HUES64 (cell line): ENCODE measurements around the gene TCF12.
A peak's percentile ranks its signal among the peaks of the same experiment; 100 is the strongest.

Experiments used
- H3K27ac ChIP-seq: 2 replicates; pipeline ENCODE4 v1.7.0; 2013; ENCODE audit warnings: low read depth, low read length, inconsistent platforms
- H3K27me3 ChIP-seq: 2 replicates; pipeline ENCODE4 v1.6.1; 2013; ENCODE audit warnings: mild to moderate bottlenecking, low read length; ENCODE audit not compliant: insufficient read depth
- H3K36me3 ChIP-seq: 2 replicates; pipeline ENCODE4 v1.6.1; 2013; ENCODE audit warnings: mild to moderate bottlenecking, low read length; ENCODE audit not compliant: insufficient read depth
- H3K4me1 ChIP-seq: 2 replicates; pipeline ENCODE4 v1.6.1; 2013; ENCODE audit warnings: mild to moderate bottlenecking, low read length, moderate library complexity; ENCODE audit not compliant: insufficient read depth
- H3K4me3 ChIP-seq: 2 replicates; pipeline ENCODE4 v1.5.1; 2013; ENCODE audit warnings: mild to moderate bottlenecking, low read length, moderate library complexity
- H3K9ac ChIP-seq: 2 replicates; pipeline ENCODE4 v1.6.1; 2013; ENCODE audit warnings: mild to moderate bottlenecking, low read depth, low read length
- H3K9me3 ChIP-seq: 2 replicates; pipeline ENCODE4 v1.6.1; 2013; ENCODE audit warnings: low read depth, low read length; ENCODE audit not compliant: insufficient read depth
- WGBS: fragments of 150-250, 120-280 bp; methylation state at CpG from one replicate; pipeline ENCODE4 v1.1.7; 2013; ENCODE audit warnings: missing lambda C conversion rate; 5-methylcytosine and 5-hydroxymethylcytosine counted together

The TCF12 gene

DNA sequence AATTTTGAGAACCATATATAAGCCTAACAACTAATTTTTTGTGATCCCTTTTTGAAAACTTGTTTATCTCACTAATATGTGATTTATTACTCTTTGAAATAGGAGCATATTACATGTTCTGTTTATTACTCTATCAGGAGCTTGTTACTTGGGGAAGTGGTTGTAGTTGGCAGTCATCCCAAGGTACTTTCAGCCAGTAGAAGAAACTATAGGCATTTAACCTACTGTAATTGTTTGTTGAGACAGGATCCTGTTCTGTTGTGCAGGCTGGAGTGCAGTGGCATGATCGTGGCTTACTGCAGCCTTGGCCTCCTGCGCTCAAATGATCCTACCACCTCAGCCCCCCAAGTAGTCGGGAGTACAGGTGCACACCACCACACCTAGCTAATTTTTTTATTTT is 195.6 kb downstream of the TCF12 start:
- Histone ChIP-seq H3K36me3 (no peaks in the 10 kb centered on the region), H3K27ac (no peak overlapping the region)

GRCh38 chr15:57118013-57118799 is 199.8 kb downstream of the TCF12 start:
- peak overlapping the region; percentile 12; the same call in 1 of the 2 replicates for H3K27ac ChIP-seq
- H3K36me3 ChIP-seq = no peaks in the 10 kb centered on the region
- no peak overlapping the region for H3K4me3 ChIP-seq
- H3K9me3 ChIP-seq = no peaks in the 10 kb centered on the region
- H3K4me1 ChIP-seq = peaks cover 52% of the 10 kb centered on the region
- H3K9ac ChIP-seq = 0 out of 2 replicates have a peak overlapping the region, but pooled peaks have one; percentile 0
- no peaks in the 10 kb centered on the region for H3K27me3 ChIP-seq
- WGBS = 65% methylated on average over 2 of the region's 2 CpGs

More for the DNA sequence above, 195.6 kb downstream of the TCF12 start:
- 98% methylated on average over 3 of the region's 3 CpGs for WGBS
- Histone ChIP-seq H3K9ac (no peak overlapping the region), H3K4me1 (peaks cover 31% of the 10 kb centered on the region), H3K9me3 (no peaks in the 10 kb centered on the region), H3K27me3 (no peaks in the 10 kb centered on the region), H3K4me3 (no peak overlapping the region)

- Histone ChIP-seq H3K27me3 (no peaks in the 10 kb centered on the region), H3K9ac (no peak overlapping the region), H3K4me3 (no peak overlapping the region), H3K4me1 (peaks cover 50% of the 10 kb centered on the region), H3K36me3 (no peaks in the 10 kb centered on the region; the same call in 1 of the 2 replicates), H3K9me3 (no peaks in the 10 kb centered on the region), H3K27ac (no peak overlapping the region)
- WGBS = no CpG with 5 or more reads among the region's 2 CpGs
Measured at GRCh38 chr15:57122080-57122840, 203.8 kb downstream of the TCF12 start.

DNA sequence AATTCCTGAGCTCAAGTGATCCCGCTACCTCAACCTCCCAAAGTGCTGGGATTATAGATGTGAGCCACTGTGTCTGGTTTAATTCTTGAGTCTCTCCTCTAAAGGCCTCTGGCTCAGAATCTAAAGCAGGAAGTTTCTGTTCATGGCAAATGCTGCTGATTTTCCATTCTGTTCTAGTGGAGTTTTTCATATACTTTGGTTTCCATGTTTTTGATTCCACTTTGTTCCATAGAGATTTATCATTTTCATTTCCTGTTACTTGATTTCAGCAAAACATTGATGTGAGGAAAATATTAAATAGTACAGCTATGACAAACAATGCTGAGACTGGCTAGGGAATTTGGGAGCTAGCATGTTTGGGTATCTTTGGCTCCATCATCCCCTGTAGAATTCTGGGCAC is 205.6 kb downstream of the TCF12 start:
- Histone ChIP-seq H3K27me3 (no peaks in the 10 kb centered on the region), H3K4me1 (peaks cover 35% of the 10 kb centered on the region), H3K36me3 (no peaks in the 10 kb centered on the region; the same call in 1 of the 2 replicates), H3K9me3 (no peaks in the 10 kb centered on the region), H3K27ac (no peak overlapping the region), H3K9ac (no peak overlapping the region), H3K4me3 (no peak overlapping the region)
- WGBS = 100% methylated on average over 1 of the region's 1 CpG

- no peak overlapping the region for H3K9ac ChIP-seq
- H3K27ac ChIP-seq = no peak overlapping the region
- H3K9me3 ChIP-seq = no peaks in the 10 kb centered on the region
- no peaks in the 10 kb centered on the region for H3K27me3 ChIP-seq
- H3K4me3 ChIP-seq = no peak overlapping the region
- no peaks in the 10 kb centered on the region; the same call in 1 of the 2 replicates for H3K36me3 ChIP-seq
- WGBS = 94% methylated on average over 3 of the region's 3 CpGs
- H3K4me1 ChIP-seq = peaks cover 40% of the 10 kb centered on the region
Measured at GRCh38 chr15:57129064-57129463, 210.6 kb downstream of the TCF12 start.

DNA sequence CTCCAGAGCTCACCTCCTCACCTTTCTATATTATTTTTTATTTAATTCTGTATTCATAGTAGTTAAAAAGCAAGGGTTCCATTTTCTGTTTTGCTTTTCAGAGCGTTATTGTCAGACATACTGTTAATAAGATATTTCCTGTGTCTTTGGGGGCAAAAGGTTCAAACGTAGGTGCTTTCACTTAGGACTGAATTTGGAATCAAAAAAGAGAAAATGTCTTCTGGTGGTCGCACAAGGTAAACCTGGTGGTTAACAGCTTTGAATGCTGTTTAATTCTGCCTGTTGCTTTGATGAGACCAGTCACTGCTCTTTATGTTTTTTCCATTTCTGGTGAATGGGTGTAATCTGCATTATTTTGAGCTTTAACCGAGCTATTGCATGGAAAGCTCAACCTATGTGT is 212.5 kb downstream of the TCF12 start:
- 92% methylated on average over 4 of the region's 4 CpGs for WGBS
- H3K4me1 ChIP-seq = peaks cover 59% of the 10 kb centered on the region

DNA sequence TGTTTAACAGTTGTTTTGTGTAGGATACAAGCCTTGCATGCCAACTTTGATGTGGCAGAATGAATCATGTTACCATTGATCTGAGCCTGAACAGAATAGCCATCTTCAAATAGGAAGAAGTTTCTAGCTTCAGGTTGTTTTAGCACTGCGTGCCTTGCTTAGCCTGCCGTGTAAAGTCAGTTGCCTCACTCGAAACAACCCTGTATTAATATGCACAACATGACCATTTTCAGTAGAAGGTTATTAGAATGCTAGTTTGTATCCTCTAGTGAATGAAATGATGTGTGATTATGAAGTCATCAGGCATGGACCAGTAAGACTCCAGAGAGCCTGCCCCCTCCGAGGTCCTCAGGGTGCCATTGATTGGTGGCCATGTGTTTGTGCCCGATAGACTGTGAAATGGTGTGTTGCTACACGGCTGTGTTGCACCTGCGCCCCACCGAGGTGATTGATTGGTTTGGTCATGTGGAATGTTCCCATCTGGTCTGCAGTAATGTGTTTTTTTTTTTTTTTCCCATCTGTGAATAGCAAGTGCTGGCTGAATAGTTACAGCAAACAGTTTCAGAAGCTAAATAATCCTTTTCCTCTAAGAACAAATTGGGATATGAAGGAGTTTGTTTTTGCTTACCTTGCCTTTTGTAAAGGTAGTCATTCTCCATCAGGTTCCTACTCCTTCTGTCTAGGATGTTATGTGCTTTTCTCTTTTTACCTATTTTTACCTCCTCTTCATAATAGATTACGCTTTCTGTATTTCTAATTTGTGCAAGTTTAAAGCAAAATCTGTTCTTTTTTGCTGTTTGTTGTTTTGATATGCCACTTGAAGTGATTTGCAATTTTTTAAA is 214.9 kb downstream of the TCF12 start:
- H3K36me3 ChIP-seq = no peaks in the 10 kb centered on the region
- peak overlapping the region; percentile 43 for H3K27ac ChIP-seq
- H3K4me3 ChIP-seq = no peak overlapping the region
- no peak overlapping the region for H3K9ac ChIP-seq
- no peaks in the 10 kb centered on the region for H3K9me3 ChIP-seq
- 85% methylated on average over 8 of the region's 9 CpGs for WGBS
- H3K4me1 ChIP-seq = peaks cover 65% of the 10 kb centered on the region
- H3K27me3 ChIP-seq = no peaks in the 10 kb centered on the region

More for the DNA sequence above, 212.5 kb downstream of the TCF12 start:
- Histone ChIP-seq H3K27me3 (no peaks in the 10 kb centered on the region), H3K36me3 (no peaks in the 10 kb centered on the region), H3K27ac (no peak overlapping the region), H3K4me3 (no peak overlapping the region), H3K9me3 (no peaks in the 10 kb centered on the region), H3K9ac (no peak overlapping the region)

GRCh38 chr15:57134071-57134605 is 215.7 kb downstream of the TCF12 start:
- no peaks in the 10 kb centered on the region for H3K36me3 ChIP-seq
- H3K9ac ChIP-seq = no peak overlapping the region
- peaks cover 66% of the 10 kb centered on the region for H3K4me1 ChIP-seq
- H3K27me3 ChIP-seq = no peaks in the 10 kb centered on the region
- H3K9me3 ChIP-seq = no peaks in the 10 kb centered on the region
- H3K27ac ChIP-seq = 0 out of 2 replicates have a peak overlapping the region, but pooled peaks have one; percentile 36
- no peak overlapping the region for H3K4me3 ChIP-seq
- 74% methylated on average over 3 of the region's 4 CpGs for WGBS

DNA sequence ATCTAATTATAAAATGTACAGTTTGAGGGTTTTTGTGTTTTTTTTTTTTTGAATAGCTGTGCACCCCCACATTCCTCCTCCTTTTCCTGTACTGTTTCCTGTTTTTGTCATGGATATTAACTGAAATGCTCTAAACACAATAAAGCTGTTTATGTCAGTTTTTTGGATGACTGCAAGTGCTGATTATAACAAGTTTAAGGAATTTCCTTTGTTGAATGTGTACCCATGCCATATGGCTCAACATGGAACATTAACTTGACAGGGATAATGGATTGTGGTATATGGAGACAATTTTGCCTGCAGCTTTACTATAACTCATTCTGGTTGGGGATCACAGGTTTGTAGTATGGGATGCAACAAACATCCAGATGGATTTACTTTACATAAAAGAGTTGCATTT is 216.4 kb downstream of the TCF12 start:
- Histone ChIP-seq H3K9ac (peak overlapping the region; percentile 10; the same call in 1 of the 2 replicates), H3K27ac (peak overlapping the region; percentile 39; the same call in 1 of the 2 replicates), H3K27me3 (no peaks in the 10 kb centered on the region), H3K4me3 (no peak overlapping the region), H3K4me1 (peaks cover 58% of the 10 kb centered on the region), H3K36me3 (no peaks in the 10 kb centered on the region), H3K9me3 (no peaks in the 10 kb centered on the region)

DNA sequence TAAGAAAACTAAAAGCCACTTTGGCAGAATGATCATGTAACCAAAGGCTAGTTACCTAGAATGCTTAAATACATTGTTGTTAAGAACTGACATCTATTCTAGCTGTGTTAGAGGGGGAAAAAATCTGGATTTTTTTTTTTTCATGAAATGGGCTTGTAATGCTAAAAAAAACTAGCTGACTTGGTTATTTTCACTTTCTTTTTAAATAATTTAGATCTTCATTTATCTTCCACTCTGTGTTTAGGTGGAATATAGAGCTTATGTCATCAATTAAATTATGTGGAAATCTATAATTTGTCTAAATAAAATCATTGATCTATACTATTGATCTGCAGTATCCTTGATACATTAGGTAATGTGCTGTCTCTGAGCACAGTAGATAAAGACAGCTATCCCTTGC is 217.4 kb downstream of the TCF12 start:
- H3K27ac ChIP-seq = no peak overlapping the region
- H3K4me3 ChIP-seq = no peak overlapping the region
- no peaks in the 10 kb centered on the region for H3K9me3 ChIP-seq
- H3K9ac ChIP-seq = no peak overlapping the region
- peaks cover 49% of the 10 kb centered on the region for H3K4me1 ChIP-seq
- H3K27me3 ChIP-seq = no peaks in the 10 kb centered on the region
- no peaks in the 10 kb centered on the region for H3K36me3 ChIP-seq
